ENCODE measurements around the gene TSPAN14. TPM values are rescaled to one million over a fixed set of nuclear protein-coding genes. Genes with fewer than 3 reads are reported as not detected.
A peak's percentile ranks its signal among the peaks of the same experiment; 100 is the strongest.

The TSPAN14 gene
- total RNA-seq, 2 experiments from 2014 or later = 167 to 168 TPM

GRCh38 chr10:80497187-80498077 is 43.3 kb downstream of the TSPAN14 start:
- no peak for TF ChIP-seq CTCF (IDR thresholded peaks at IDR 0.05)
- H3K36me3 Mint-ChIP-seq (ENCODE audit: low read depth) = peaks cover 91% of the 10 kb centered on the region
- peaks cover 42% of the 10 kb centered on the region for H3K36me3 ChIP-seq (ENCODE audit: insufficient read depth, low read length)
- ChIA-PET CTCF (interaction anchor here (1.0 to 11.6 kb wide), 5 partner anchors 8 to 53 kb away, joined by 4 to 250 read pairs (median 6); no protein-coding TSS in a partner anchor), POLR2A (interaction anchor here (4.1 to 12.8 kb wide), 3 partner anchors 9 to 53 kb away, joined by 11 to 302 read pairs (median 158); no protein-coding TSS in a partner anchor)
- peak overlapping the region; percentile 49 to 54 for H3K27ac ChIP-seq (ENCODE audit: low read depth in 1 of 2, low read length in 2 of 2)
- H3K9me3 Mint-ChIP-seq = no peaks in the 10 kb centered on the region
- H3K4me3 Mint-ChIP-seq = peak overlapping the region; percentile 62
- H3K4me1 ChIP-seq (ENCODE audit: insufficient read depth, low read length) = peaks cover 85% of the 10 kb centered on the region
- peaks cover 99% of the 10 kb centered on the region for H3K4me1 Mint-ChIP-seq (ENCODE audit: low read depth)
- no peaks in the 10 kb centered on the region for H3K9me3 ChIP-seq (ENCODE audit: control insufficient read depth in 1 of 2, insufficient read depth in 1 of 2, low read length in 2 of 2)
- peak overlapping the region; percentile 78 for H3K27ac Mint-ChIP-seq
- H3K4me3 ChIP-seq (ENCODE audit: low read length) = peak overlapping the region; percentile 21
- DNase-seq = peak in 1 of 14 experiments; percentile 32
- H3K27me3 ChIP-seq (ENCODE audit: control insufficient read depth in 1 of 2, insufficient read depth in 2 of 2, low read length in 2 of 2) = no peaks in the 10 kb centered on the region
- intact Hi-C loops (cut with DNase I, micrococcal nuclease) = loop anchor here in 1 of 2 experiments (1.0 kb wide), 1 partner anchor 29 kb away; no protein-coding TSS in a partner anchor
- H3K27me3 Mint-ChIP-seq = no peaks in the 10 kb centered on the region
- ATAC-seq (ENCODE audit: poor library complexity) = no peak

GRCh38 chr10:80498078-80498832 is 44.1 kb downstream of the TSPAN14 start:
- intact Hi-C loops (cut with DNase I, micrococcal nuclease) = loop anchor here in 1 of 2 experiments (1.0 kb wide), 1 partner anchor 30 kb away; no protein-coding TSS in a partner anchor
- TF ChIP-seq CTCF (IDR thresholded peaks at IDR 0.05) = no peak
- H3K36me3 ChIP-seq (ENCODE audit: insufficient read depth, low read length) = peaks cover 42% of the 10 kb centered on the region
- Mint-ChIP-seq H3K36me3 (ENCODE audit: low read depth) (peaks cover 83% of the 10 kb centered on the region), H3K4me1 (ENCODE audit: low read depth) (peaks cover 100% of the 10 kb centered on the region), H3K4me3 (peak overlapping the region; percentile 83), H3K27me3 (no peaks in the 10 kb centered on the region), H3K9me3 (no peaks in the 10 kb centered on the region), H3K27ac (peak overlapping the region; percentile 78)
- peaks cover 89% of the 10 kb centered on the region for H3K4me1 ChIP-seq (ENCODE audit: insufficient read depth, low read length)
- peak overlapping the region; percentile 21 for H3K4me3 ChIP-seq (ENCODE audit: low read length)
- H3K9me3 ChIP-seq (ENCODE audit: control insufficient read depth in 1 of 2, insufficient read depth in 1 of 2, low read length in 2 of 2) = no peaks in the 10 kb centered on the region
- H3K27ac ChIP-seq (ENCODE audit: low read depth in 1 of 2, low read length in 2 of 2) = peak overlapping the region; percentile 49 to 54
- ATAC-seq (ENCODE audit: poor library complexity) = peak; percentile 3
- no peaks in the 10 kb centered on the region for H3K27me3 ChIP-seq (ENCODE audit: control insufficient read depth in 1 of 2, insufficient read depth in 2 of 2, low read length in 2 of 2)
- ChIA-PET POLR2A (interaction anchor here (1.7 to 12.8 kb wide), 4 partner anchors 10 to 93 kb away, joined by 4 to 302 read pairs (median 84); no protein-coding TSS in a partner anchor), CTCF (interaction anchor here (0.8 to 11.6 kb wide), 5 partner anchors 7 to 54 kb away, joined by 4 to 250 read pairs (median 6); no protein-coding TSS in a partner anchor)
- DNase-seq = peak in 1 of 14 experiments; percentile 16
